Prostate gland (tissue), 2 donors: ENCODE results near the gene KLK3. TPM values are rescaled to one million over a fixed set of nuclear protein-coding genes. Genes with fewer than 3 reads are reported as not detected.
"Not testable (repeated sequence)": the region's sequence is repeated elsewhere in the genome, so short reads cannot be mapped to it uniquely, and the experiment has no call there.

Experiments
- DNase-seq: peaks from one replicate; pipeline ENCODE4 v3.0.0-alpha.2; 2019; ENCODE audit warnings: low spot score
- H3K27ac ChIP-seq, 2 donors: fragments of 200-600 bp; sonication (generic); 2 replicates each; pipeline ENCODE4 v1.5.1; 2017 to 2019
- H3K27me3 ChIP-seq: fragments of 200-600 bp; sonication (generic); replicated peaks from 2 replicates; pipeline ENCODE4 v1.5.1; 2019; ENCODE audit not compliant: insufficient read depth
- H3K36me3 ChIP-seq, 2 donors: fragments of 200-600 bp; sonication (generic); 1 replicate in 1 of 2; 2 replicates in 1 of 2; pipeline versions ENCODE4 v1.5.1 to v1.8.1; 2017 to 2019
- H3K4me1 ChIP-seq: fragments of 200-600 bp; sonication (generic); replicated peaks from 2 replicates; pipeline ENCODE4 v1.5.1; 2019
- H3K4me3 ChIP-seq, 2 donors: fragments of 200-600 bp; sonication (generic); 2 replicates each; pipeline ENCODE4 v1.5.1; 2017 to 2019
- H3K9me3 ChIP-seq: fragments of 200-600 bp; sonication (generic); 2 replicates; pipeline ENCODE4 v1.5.1; 2017
- POLR2A ChIP-seq: fragments of 450-650 bp; IDR thresholded peaks from one replicate; pipeline ENCODE4 v1.6.1; 2016; ENCODE audit warnings: antibody characterized with exemption, mild to moderate bottlenecking
- POLR2AphosphoS5 ChIP-seq: sonication (generic); formaldehyde crosslinking; IDR thresholded peaks from one replicate; pipeline ENCODE4 v1.6.1; 2017; ENCODE audit warnings: antibody characterized with exemption
- WGBS: methylation state at CpG from one replicate; pipeline ENCODE4 v1.1.5; 2018; 5-methylcytosine and 5-hydroxymethylcytosine counted together
- intact Hi-C: fragments of 100-400 bp; cut with DNase I; formaldehyde crosslinking; loops from one replicate; pipeline ENCODE4 v1.14.2; 2022
- total RNA-seq, 2 donors: library from RNA; depleted of rRNA; stranded (reverse); fragments of >200 nt; gene quantifications; one replicate each; pipeline ENCODE4 v1.1.0, GENCODE V29; 2016
- TF ChIP-seq, protein P1 (sequence below), 4 experiments: fragments of 200-600 bp in 2 of 4; fragments of 450-650 bp in 2 of 4; sonication (generic) in 2 of 4; IDR thresholded peaks; 1 replicate in 3 of 4; 2 replicates in 1 of 4; pipeline ENCODE4 v1.5.1; 2016 to 2019; ENCODE audit warnings: antibody characterized with exemption in 4 of 4, mild to moderate bottlenecking in 2 of 4, moderate library complexity in 2 of 4

The KLK3 gene
- total RNA-seq, 2 donors from 2014 or later, result 7,620 to 35,247 TPM

GRCh38 chr19:50893047-50893736 lies 38.5 kb downstream of the KLK3 start:
- 90% methylated on average over 18 of the region's 18 CpGs for WGBS
- H3K4me1 ChIP-seq, result peaks cover 23% of the 10 kb centered on the region
- H3K27me3 ChIP-seq, result no peaks in the 10 kb centered on the region
- peak overlapping the region; percentile 79 to 99 for H3K27ac ChIP-seq
- TF ChIP-seq, protein P1, sequence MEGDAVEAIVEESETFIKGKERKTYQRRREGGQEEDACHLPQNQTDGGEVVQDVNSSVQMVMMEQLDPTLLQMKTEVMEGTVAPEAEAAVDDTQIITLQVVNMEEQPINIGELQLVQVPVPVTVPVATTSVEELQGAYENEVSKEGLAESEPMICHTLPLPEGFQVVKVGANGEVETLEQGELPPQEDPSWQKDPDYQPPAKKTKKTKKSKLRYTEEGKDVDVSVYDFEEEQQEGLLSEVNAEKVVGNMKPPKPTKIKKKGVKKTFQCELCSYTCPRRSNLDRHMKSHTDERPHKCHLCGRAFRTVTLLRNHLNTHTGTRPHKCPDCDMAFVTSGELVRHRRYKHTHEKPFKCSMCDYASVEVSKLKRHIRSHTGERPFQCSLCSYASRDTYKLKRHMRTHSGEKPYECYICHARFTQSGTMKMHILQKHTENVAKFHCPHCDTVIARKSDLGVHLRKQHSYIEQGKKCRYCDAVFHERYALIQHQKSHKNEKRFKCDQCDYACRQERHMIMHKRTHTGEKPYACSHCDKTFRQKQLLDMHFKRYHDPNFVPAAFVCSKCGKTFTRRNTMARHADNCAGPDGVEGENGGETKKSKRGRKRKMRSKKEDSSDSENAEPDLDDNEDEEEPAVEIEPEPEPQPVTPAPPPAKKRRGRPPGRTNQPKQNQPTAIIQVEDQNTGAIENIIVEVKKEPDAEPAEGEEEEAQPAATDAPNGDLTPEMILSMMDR (IDR thresholded peaks at IDR 0.05), result peak in 1 of 4 experiments; percentile 4
- no peak for TF ChIP-seq POLR2A
- no peak for DNase-seq
- H3K9me3 ChIP-seq, result no peaks in the 10 kb centered on the region
- no peaks in the 10 kb centered on the region for H3K36me3 ChIP-seq
- H3K4me3 ChIP-seq, result no peak overlapping the region
- intact Hi-C loops, result no loop called here

DNA sequence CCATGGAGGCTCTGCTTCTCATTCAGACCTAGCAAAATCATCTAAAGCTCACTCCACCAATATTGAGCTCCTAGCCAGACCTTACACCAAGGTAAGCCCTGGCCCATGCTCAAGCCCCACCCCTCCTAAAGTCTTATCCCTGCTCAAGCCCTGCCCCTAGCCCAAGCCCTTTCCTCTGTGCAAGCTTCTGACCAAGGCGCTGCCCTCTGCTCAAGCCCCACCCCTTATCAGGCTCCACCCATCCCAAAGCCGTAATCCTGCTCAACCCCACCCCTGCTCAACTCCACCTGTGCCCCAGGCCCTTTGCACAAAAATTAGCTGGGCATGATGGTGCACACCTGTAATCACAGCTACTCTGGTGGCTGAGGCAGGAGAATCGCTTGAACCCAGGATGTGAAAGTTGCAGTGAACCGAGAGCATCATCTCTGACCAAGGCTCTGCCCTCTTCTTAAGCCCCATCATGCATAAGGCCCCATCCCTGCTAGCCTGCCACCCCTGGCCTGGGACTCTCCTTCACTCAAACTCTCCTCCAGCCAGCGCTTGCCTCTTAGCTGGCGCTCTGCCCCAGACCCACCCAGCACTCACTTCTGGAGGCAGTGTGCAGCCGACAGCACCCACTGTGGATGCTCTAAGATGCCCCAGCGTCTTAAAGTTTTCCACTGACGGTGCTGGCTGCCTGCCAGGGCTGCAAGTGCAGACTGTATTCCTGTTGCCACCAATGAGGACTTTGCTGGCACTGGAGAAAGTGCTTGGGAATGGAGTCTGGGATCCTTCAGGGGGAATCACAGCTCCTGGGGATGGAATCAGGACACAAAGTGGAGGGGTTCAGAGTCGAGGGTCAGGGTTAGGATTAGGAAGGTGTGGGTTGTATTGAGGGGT lies 40.0 kb downstream of the KLK3 start:
- Histone ChIP-seq H3K9me3 (no peaks in the 10 kb centered on the region), H3K4me1 (peaks cover 15% of the 10 kb centered on the region), H3K27ac (peak overlapping the region; percentile 33 to 66), H3K36me3 (no peaks in the 10 kb centered on the region), H3K27me3 (no peaks in the 10 kb centered on the region), H3K4me3 (no peak overlapping the region)
- DNase-seq, result no peak
- TF ChIP-seq POLR2AphosphoS5, result no peak
- TF ChIP-seq POLR2A, result no peak
- TF ChIP-seq, protein P1 (IDR thresholded peaks at IDR 0.05), result no peak
- intact Hi-C loops, result no loop called here
- WGBS, result 63% methylated on average over 10 of the region's 10 CpGs

- DNase-seq, H3K4me1 ChIP-seq, intact Hi-C loops, H3K27me3 ChIP-seq, H3K9me3 ChIP-seq, H3K36me3 ChIP-seq, H3K4me3 ChIP-seq: not testable (repeated sequence)
- WGBS, result 90% methylated on average over 9 of the region's 9 CpGs
- H3K27ac ChIP-seq, result peak overlapping the region; percentile 53 to 70
These were observed 41.4 kb downstream of the KLK3 start for GRCh38 chr19:50896089-50896590.

DNA sequence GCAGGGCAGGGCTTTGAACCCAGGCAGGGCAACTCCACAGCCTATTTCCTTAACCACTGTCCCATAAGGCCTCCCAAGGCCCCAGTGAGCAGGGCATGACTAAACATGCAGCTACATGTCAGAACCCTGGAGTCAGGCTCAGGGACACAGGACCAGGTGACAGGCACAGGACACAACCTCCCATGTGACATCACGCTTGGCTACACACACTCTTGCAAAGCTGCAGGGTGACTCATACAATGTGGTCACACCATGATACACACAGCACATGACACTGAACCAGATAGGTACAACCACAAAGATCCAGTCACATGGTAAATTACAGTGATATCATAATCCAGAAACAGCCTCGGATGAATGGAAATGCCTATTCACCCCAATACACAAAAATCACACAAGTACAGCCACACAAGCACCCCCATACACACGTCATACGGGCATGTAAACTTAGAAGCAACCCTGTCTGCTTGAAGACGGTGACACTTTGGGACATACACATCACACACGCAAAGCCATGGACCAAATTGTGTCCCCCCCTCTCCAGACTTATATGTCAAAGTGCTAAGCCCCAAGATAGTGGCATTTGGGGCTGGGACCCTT lies 42.0 kb downstream of the KLK3 start:
- Histone ChIP-seq H3K36me3 (no peaks in the 10 kb centered on the region), H3K4me1 (no peaks in the 10 kb centered on the region), H3K27ac (peak overlapping the region; percentile 53 to 70), H3K4me3 (no peak overlapping the region), H3K27me3 (no peaks in the 10 kb centered on the region), H3K9me3 (no peaks in the 10 kb centered on the region)
- 76% methylated on average over 6 of the region's 6 CpGs for WGBS
- peak; percentile 88 for DNase-seq
- peak; percentile 92 for TF ChIP-seq POLR2AphosphoS5
- TF ChIP-seq POLR2A, result no peak
- TF ChIP-seq, protein P1 (IDR thresholded peaks at IDR 0.05), result no peak
- intact Hi-C loops, result no loop called here

- 68% methylated on average over 3 of the region's 3 CpGs for WGBS
These were observed 42.5 kb downstream of the KLK3 start for GRCh38 chr19:50897191-50897607.

More at GRCh38 chr19:50897191-50897607, 42.5 kb downstream of the KLK3 start:
- Histone ChIP-seq H3K36me3 (no peaks in the 10 kb centered on the region), H3K4me1 (no peaks in the 10 kb centered on the region), H3K9me3 (no peaks in the 10 kb centered on the region), H3K27ac (peak overlapping the region; percentile 53 to 68), H3K4me3 (no peak overlapping the region), H3K27me3 (no peaks in the 10 kb centered on the region)
- intact Hi-C loops, result no loop called here
- no peak for DNase-seq
- no peak for TF ChIP-seq POLR2A
- TF ChIP-seq POLR2AphosphoS5, result no peak
- TF ChIP-seq, protein P1 (IDR thresholded peaks at IDR 0.05), result no peak
